CD4-positive, CD25-positive, alpha-beta regulatory T cell (primary cell): ENCODE measurements around the gene C10orf90. TPM values are rescaled to one million over a fixed set of nuclear protein-coding genes. Genes with fewer than 3 reads are reported as not detected.

Experiments
- ATAC-seq, 2 donors: fragments of 150-1000 bp; cut with Tn5 transposase; one replicate each; pipeline ENCODE4 v1.10.0; 2021; ENCODE audit warnings: low read depth in 2 of 2, moderate number of reproducible peaks in 2 of 2, moderate library complexity in 1 of 2
- DNase-seq, 3 donors: peaks; one replicate each; pipeline versions ENCODE4 v3.0.0 to v3.0.0-alpha.2; 2012 to 2022; ENCODE audit warnings: mixed read lengths in 1 of 3
- H3K27ac ChIP-seq: one replicate; pipeline ENCODE4 v1.7.0; 2013; ENCODE audit warnings: mild to moderate bottlenecking, low read length; ENCODE audit not compliant: insufficient read depth, poor library complexity, severe bottlenecking
- H3K27me3 ChIP-seq: one replicate; pipeline ENCODE4 v1.7.0; 2013; ENCODE audit warnings: low read length; ENCODE audit not compliant: control insufficient read depth, insufficient read depth
- H3K36me3 ChIP-seq: one replicate; pipeline ENCODE4 v1.7.0; 2013; ENCODE audit warnings: mild to moderate bottlenecking, low read length, moderate library complexity; ENCODE audit not compliant: control insufficient read depth, insufficient read depth
- H3K4me1 ChIP-seq: 2 replicates; pipeline ENCODE4 v1.7.0; 2013; ENCODE audit warnings: mild to moderate bottlenecking, low read length; ENCODE audit not compliant: insufficient read depth, control insufficient read depth, poor library complexity, severe bottlenecking
- H3K4me3 ChIP-seq: one replicate; pipeline ENCODE4 v1.7.0; 2013; ENCODE audit warnings: low read depth, mild to moderate bottlenecking, low read length, moderate library complexity
- H3K9me3 ChIP-seq, 2 experiments: 1 replicate in 1 of 2; 2 replicates in 1 of 2; pipeline ENCODE4 v1.7.0; 2013; ENCODE audit warnings: low read length in 2 of 2, mild to moderate bottlenecking in 1 of 2, moderate library complexity in 1 of 2; ENCODE audit not compliant: control insufficient read depth in 2 of 2
- H3K27ac Mint-ChIP-seq, 3 donors: one replicate each; pipeline ENCODE4 v1.8.0; 2020 to 2022; ENCODE audit warnings: mild to moderate bottlenecking in 3 of 3, mixed read lengths in 3 of 3, moderate library complexity in 2 of 3
- H3K27me3 Mint-ChIP-seq: one replicate; pipeline ENCODE4 v1.8.0; 2022; ENCODE audit warnings: mild to moderate bottlenecking, mixed read lengths
- H3K36me3 Mint-ChIP-seq: one replicate; pipeline ENCODE4 v1.8.0; 2020; ENCODE audit warnings: mixed read lengths
- H3K4me1 Mint-ChIP-seq, 4 donors: one replicate each; pipeline ENCODE4 v1.8.0; 2020 to 2022; ENCODE audit warnings: mixed read lengths in 4 of 4, mild to moderate bottlenecking in 1 of 4
- H3K4me3 Mint-ChIP-seq, 4 donors: one replicate each; pipeline ENCODE4 v1.8.0; 2020 to 2022; ENCODE audit warnings: mild to moderate bottlenecking in 4 of 4, mixed read lengths in 4 of 4, moderate library complexity in 3 of 4
- H3K9me3 Mint-ChIP-seq, 7 donors: one replicate each; pipeline ENCODE4 v1.8.0; 2020 to 2022; ENCODE audit warnings: mixed read lengths in 7 of 7, mild to moderate bottlenecking in 3 of 7, moderate library complexity in 2 of 7
- polyA plus RNA-seq, 4 donors: library from polyadenylated mRNA; unstranded; fragments of 300-500 nt; fragmentation: Illumina TruSeq; gene quantifications; one replicate each; pipeline ENCODE4 v1.2.3, GENCODE V29; 2021
- total RNA-seq: library from RNA; stranded (reverse); gene quantifications from one replicate; pipeline ENCODE4 v1.2.3, GENCODE V29; 2022

C10orf90 gene
- total and polyA plus RNA-seq, 5 donors from 2014 or later: not detected

DNA sequence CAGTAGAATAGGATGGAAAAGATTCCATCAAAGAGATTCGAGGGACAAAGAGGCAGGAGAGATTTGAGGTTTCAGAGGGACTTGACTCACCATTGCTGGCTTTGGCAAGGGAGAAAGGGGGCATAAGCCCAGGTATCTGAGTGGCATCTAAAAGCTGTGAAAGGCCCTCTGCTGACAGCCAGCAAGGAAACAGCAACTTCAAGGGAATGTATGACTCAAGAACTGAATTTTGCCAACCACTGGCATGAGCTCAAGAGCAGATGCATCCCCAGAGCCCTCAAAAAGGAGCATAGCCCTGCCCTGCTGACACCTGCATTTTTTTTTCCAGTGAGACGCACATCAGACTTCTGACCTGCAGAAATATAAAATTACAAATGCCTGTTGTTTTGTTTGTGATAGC is 262.7 kb downstream of the C10orf90 start:
- DNase-seq: no peak
- H3K36me3 ChIP-seq: no peaks in the 10 kb centered on the region
- ATAC-seq: no peak
- peaks cover 2% of the 10 kb centered on the region for H3K27me3 ChIP-seq
- Mint-ChIP-seq H3K27me3 (peaks cover 19% of the 10 kb centered on the region), H3K9me3 (peaks cover 0 to 4% (median 0%) of the 10 kb centered on the region in 7 donors), H3K36me3 (no peaks in the 10 kb centered on the region), H3K4me1 (peaks cover 0 to 2% (median 0%) of the 10 kb centered on the region in 4 donors), H3K27ac (no peak overlapping the region), H3K4me3 (no peak overlapping the region)
- H3K4me3 ChIP-seq: no peak overlapping the region
- H3K27ac ChIP-seq: no peak overlapping the region
- no peaks in the 10 kb centered on the region for H3K9me3 ChIP-seq
- no peaks in the 10 kb centered on the region for H3K4me1 ChIP-seq

DNA sequence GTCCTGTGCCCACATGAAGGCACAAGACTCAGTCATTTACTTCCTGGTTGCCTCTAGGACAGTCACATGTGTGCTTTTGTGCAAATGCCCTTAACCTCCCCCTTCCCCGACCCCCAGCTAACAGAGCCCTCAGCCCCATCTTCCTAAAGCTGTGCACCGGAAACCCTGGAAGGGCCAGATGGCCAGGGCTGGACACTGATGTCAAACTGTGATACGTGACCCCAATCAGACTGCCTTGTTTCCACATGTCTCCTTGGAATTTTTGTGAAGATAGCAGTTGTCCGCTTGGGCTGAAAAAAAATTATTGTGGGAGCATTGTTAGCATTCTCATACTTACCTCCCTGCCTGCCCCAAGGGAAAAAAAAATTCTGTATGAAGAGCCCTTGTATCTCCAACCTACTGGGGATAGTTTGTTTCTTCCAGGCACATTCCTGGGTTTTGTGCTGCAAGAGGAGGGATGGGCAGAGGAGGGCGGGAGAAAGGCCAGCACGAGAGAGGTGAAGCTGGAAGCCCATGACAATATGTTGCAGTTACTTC is 265.2 kb downstream of the C10orf90 start:
- DNase-seq: no peak
- Histone ChIP-seq H3K9me3 (no peaks in the 10 kb centered on the region), H3K4me3 (no peak overlapping the region), H3K36me3 (no peaks in the 10 kb centered on the region), H3K4me1 (no peaks in the 10 kb centered on the region), H3K27me3 (peaks cover 2% of the 10 kb centered on the region), H3K27ac (no peak overlapping the region)
- no peak overlapping the region for H3K27ac Mint-ChIP-seq
- peaks cover 0 to 4% (median 0%) of the 10 kb centered on the region in 7 donors for H3K9me3 Mint-ChIP-seq
- H3K4me1 Mint-ChIP-seq: peaks cover 0 to 2% (median 0%) of the 10 kb centered on the region in 4 donors
- H3K4me3 Mint-ChIP-seq: no peak overlapping the region
- peaks cover 9% of the 10 kb centered on the region for H3K27me3 Mint-ChIP-seq
- no peak for ATAC-seq
- H3K36me3 Mint-ChIP-seq: no peaks in the 10 kb centered on the region

DNA sequence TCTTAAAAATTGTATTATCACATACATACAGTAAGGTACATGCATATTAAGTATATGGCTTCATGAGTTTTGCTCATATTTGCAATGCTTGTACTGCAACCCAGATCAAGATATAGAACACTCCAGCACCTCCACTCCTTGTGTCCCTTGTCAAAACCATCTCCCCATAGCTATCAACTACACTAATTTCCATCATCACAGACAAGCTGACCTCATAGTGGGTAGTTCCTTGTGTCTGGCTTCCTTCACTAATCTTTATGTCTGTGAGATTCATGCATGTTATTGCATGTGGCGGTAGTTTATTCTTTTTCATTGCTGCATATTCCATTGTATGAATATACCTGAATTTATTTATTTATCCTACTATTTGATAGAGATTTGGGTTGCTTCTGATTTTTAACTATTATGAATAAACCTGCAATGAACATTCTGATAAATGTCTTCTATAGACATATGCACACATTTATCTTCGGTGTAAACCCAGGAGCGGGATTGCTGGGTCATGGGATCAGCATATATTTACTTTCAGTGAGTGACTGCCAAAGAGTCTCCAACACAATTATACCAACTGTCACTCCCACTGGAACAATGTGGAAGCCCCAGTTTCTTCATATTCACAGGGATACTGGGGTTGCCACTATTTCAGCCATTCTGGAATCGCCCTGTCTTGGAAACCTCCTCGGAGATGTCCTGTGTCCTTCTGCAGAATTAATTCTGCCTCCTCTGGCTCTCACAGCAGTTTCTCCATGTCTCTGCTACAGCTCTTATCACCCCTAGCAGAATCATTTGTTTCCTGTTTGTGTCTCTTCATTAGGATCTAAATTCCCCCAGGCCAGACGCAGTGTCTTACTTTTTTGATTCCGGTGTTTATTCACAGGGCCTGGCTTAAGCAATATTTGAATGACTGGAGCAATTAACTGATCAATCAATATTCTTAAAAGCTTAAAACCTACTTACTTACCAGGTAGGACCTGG is 267.5 kb downstream of the C10orf90 start:
- no peak for ATAC-seq
- DNase-seq: no peak
- Mint-ChIP-seq H3K36me3 (no peaks in the 10 kb centered on the region), H3K27me3 (peaks cover 4% of the 10 kb centered on the region), H3K4me3 (no peak overlapping the region), H3K4me1 (no peaks in the 10 kb centered on the region), H3K27ac (no peak overlapping the region), H3K9me3 (peaks cover 0 to 4% (median 0%) of the 10 kb centered on the region in 7 donors)
- Histone ChIP-seq H3K9me3 (no peaks in the 10 kb centered on the region), H3K27ac (no peak overlapping the region), H3K36me3 (no peaks in the 10 kb centered on the region), H3K4me3 (no peak overlapping the region), H3K27me3 (no peaks in the 10 kb centered on the region), H3K4me1 (no peaks in the 10 kb centered on the region)

DNA sequence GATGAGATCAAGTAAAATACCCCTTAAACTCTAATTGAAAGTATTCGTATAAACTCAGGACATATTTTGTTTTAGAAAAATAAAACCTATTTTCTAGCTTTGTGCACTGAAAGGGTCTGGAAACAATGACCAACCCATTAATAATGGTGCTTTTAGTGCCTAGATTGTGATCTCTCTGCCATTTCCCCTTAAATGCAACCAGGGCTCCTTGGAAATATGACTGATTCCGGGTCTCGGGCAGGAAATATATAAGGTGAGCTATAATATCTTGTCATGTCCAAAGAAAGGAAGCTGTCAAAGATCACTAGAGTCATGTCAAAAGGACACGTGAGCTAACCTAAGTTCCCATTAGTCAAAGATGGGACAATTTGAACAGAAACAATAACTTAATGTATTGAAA is 269.9 kb downstream of the C10orf90 start:
- Histone ChIP-seq H3K36me3 (no peaks in the 10 kb centered on the region), H3K4me3 (no peak overlapping the region), H3K9me3 (no peaks in the 10 kb centered on the region), H3K27ac (no peak overlapping the region), H3K27me3 (no peaks in the 10 kb centered on the region), H3K4me1 (no peaks in the 10 kb centered on the region)
- H3K27me3 Mint-ChIP-seq: peaks cover 4% of the 10 kb centered on the region
- peaks cover 0 to 7% (median 0%) of the 10 kb centered on the region in 7 donors for H3K9me3 Mint-ChIP-seq
- H3K4me1 Mint-ChIP-seq: no peaks in the 10 kb centered on the region
- H3K36me3 Mint-ChIP-seq: no peaks in the 10 kb centered on the region
- H3K27ac Mint-ChIP-seq: no peak overlapping the region
- DNase-seq (no peak), ATAC-seq (no peak)
- no peak overlapping the region for H3K4me3 Mint-ChIP-seq

DNA sequence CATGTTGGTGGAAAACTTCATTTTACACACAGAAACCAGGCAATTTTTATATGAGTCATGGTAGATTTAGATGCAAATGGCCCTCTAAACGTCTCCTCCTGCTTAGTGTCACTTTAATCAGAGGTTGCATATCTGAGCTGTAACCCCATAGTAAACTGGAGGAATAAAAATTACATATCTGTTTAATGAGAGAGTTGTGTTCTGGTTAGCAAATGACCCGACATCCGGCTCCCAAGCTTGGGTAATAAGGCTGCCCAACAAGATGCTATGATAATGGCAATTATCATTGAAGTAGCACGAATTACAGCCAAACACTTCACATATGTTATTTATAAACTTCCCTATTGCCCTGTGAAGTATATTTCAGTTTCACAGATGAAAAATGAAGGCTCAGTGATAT is 271.6 kb downstream of the C10orf90 start:
- Mint-ChIP-seq H3K27me3 (no peaks in the 10 kb centered on the region), H3K4me1 (no peaks in the 10 kb centered on the region), H3K36me3 (no peaks in the 10 kb centered on the region), H3K27ac (no peak overlapping the region), H3K9me3 (peaks cover 0 to 3% (median 1%) of the 10 kb centered on the region in 7 donors), H3K4me3 (no peak overlapping the region)
- H3K9me3 ChIP-seq: no peaks in the 10 kb centered on the region
- DNase-seq: no peak
- no peak overlapping the region for H3K27ac ChIP-seq
- no peaks in the 10 kb centered on the region for H3K4me1 ChIP-seq
- H3K36me3 ChIP-seq: no peaks in the 10 kb centered on the region
- no peaks in the 10 kb centered on the region for H3K27me3 ChIP-seq
- H3K4me3 ChIP-seq: no peak overlapping the region
- ATAC-seq: no peak

DNA sequence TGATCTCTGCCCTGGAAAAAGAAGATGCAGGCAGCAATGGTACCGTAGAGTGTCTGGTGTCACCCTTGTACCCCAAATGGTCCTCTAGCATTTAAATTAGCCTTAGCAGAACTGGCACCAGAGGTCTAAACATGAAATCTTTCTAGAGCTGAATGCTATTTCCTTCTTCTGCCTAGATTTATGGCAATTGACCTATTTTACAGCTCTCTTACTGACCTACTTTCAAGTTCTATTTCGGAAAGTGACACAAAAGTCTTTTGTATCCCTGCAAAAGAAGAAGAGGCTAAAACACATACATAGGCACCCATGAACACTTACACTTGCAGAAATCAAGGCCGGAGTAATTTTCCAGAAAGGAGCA is 272.1 kb downstream of the C10orf90 start:
- no peaks in the 10 kb centered on the region for H3K36me3 Mint-ChIP-seq
- ATAC-seq: no peak

DNA sequence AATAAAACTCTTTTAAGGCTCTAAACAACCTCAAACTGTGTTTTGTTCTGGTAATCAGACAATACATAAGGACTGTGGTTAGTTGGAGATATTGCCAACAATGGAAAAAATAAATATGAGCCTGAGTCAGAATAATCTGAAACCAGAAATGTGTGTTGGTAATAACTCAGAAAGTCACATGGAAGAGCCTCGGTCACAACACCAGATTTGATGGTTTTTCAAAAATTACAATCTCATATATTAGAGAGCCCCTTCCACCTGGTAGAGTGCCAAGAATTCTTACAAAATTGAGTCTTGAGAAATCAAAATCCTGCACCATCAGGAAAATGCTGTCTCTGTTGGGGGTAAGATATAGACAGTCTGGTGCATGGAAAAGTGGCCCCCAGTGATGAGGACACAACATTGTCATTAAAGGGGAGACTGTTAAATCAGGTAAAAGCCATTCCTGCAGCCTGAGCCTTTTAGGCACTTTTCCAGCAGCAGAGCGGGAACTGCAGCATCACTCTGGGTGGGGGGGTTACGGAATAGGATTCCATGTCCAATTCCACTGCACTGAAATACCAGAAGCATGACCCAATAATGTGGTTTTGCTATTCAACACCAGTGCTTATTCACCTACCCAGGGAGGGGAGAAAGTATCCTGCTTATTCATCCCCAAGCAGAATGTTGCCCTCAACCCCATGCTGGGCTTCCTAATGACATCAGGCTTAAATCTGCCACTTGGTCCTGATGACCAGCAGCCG is 272.7 kb downstream of the C10orf90 start:
- H3K4me1 Mint-ChIP-seq: no peaks in the 10 kb centered on the region
- Histone ChIP-seq H3K27ac (no peak overlapping the region), H3K4me1 (no peaks in the 10 kb centered on the region), H3K4me3 (no peak overlapping the region), H3K9me3 (no peaks in the 10 kb centered on the region), H3K27me3 (no peaks in the 10 kb centered on the region), H3K36me3 (no peaks in the 10 kb centered on the region)
- H3K36me3 Mint-ChIP-seq: no peaks in the 10 kb centered on the region
- DNase-seq: no peak
- H3K9me3 Mint-ChIP-seq: peaks cover 0 to 3% (median 1%) of the 10 kb centered on the region in 7 donors
- no peaks in the 10 kb centered on the region for H3K27me3 Mint-ChIP-seq
- ATAC-seq: no peak
- H3K4me3 Mint-ChIP-seq: no peak overlapping the region
- H3K27ac Mint-ChIP-seq: no peak overlapping the region

More for the DNA sequence above, 272.1 kb downstream of the C10orf90 start:
- H3K4me3 ChIP-seq: no peak overlapping the region
- no peaks in the 10 kb centered on the region for H3K9me3 ChIP-seq
- no peaks in the 10 kb centered on the region for H3K4me1 Mint-ChIP-seq
- no peak overlapping the region for H3K27ac Mint-ChIP-seq
- H3K4me3 Mint-ChIP-seq: no peak overlapping the region
- no peaks in the 10 kb centered on the region for H3K4me1 ChIP-seq
- no peaks in the 10 kb centered on the region for H3K27me3 Mint-ChIP-seq
- H3K36me3 ChIP-seq: no peaks in the 10 kb centered on the region
- peaks cover 0 to 3% (median 1%) of the 10 kb centered on the region in 7 donors for H3K9me3 Mint-ChIP-seq
- DNase-seq: no peak
- no peak overlapping the region for H3K27ac ChIP-seq
- H3K27me3 ChIP-seq: no peaks in the 10 kb centered on the region
